OCI-M1 (cell line): ENCODE measurements around the gene CDH8.
"Not testable (repeated sequence)": the region's sequence is repeated elsewhere in the genome, so short reads cannot be mapped to it uniquely, and the experiment has no call there.

Source experiments
- DNase-seq: peaks from one replicate; lab custom pipeline; 2025; lab: John Stamatoyannopoulos, UW

CDH8 gene

GRCh38 chr16:61780161-61780560 lies 256.1 kb downstream of the CDH8 start:
- peak; percentile 34 for DNase-seq

GRCh38 chr16:61770301-61770700 lies 265.9 kb downstream of the CDH8 start:
- no peak for DNase-seq

GRCh38 chr16:61763991-61764390 lies 272.2 kb downstream of the CDH8 start:
- peak; percentile 9 for DNase-seq

- no peak for DNase-seq
Measured at GRCh38 chr16:61763013-61763412, 273.2 kb downstream of the CDH8 start.

GRCh38 chr16:61730997-61731396 lies 305.2 kb downstream of the CDH8 start:
- no peak for DNase-seq

- DNase-seq = no peak
Measured at GRCh38 chr16:61726701-61727100, 309.5 kb downstream of the CDH8 start.

GRCh38 chr16:61726125-61726524 lies 310.1 kb downstream of the CDH8 start:
- DNase-seq = no peak

GRCh38 chr16:61721544-61721943 lies 314.7 kb downstream of the CDH8 start:
- DNase-seq = no peak

- DNase-seq = no peak
Measured at GRCh38 chr16:61715393-61715792, 320.8 kb downstream of the CDH8 start.

GRCh38 chr16:61713787-61714186 lies 322.5 kb downstream of the CDH8 start:
- no peak for DNase-seq

GRCh38 chr16:61699640-61700039 lies 336.6 kb downstream of the CDH8 start:
- DNase-seq = not testable (repeated sequence)

GRCh38 chr16:61684541-61684940 lies 351.7 kb downstream of the CDH8 start:
- DNase-seq = no peak

- DNase-seq = no peak
Measured at GRCh38 chr16:61681673-61682072, 354.6 kb downstream of the CDH8 start.

- no peak for DNase-seq
Measured at GRCh38 chr16:61681124-61681523, 355.1 kb downstream of the CDH8 start.

- no peak for DNase-seq
Measured at GRCh38 chr16:61678182-61678581, 358.1 kb downstream of the CDH8 start.

GRCh38 chr16:61677776-61678175 lies 358.5 kb downstream of the CDH8 start:
- no peak for DNase-seq

- no peak for DNase-seq
Measured at GRCh38 chr16:61676740-61677139, 359.5 kb downstream of the CDH8 start.

GRCh38 chr16:61671161-61671560 lies 365.1 kb downstream of the CDH8 start:
- no peak for DNase-seq

GRCh38 chr16:61665512-61665911 lies 370.7 kb downstream of the CDH8 start:
- no peak for DNase-seq

GRCh38 chr16:61659936-61660335 lies 376.3 kb downstream of the CDH8 start:
- DNase-seq = no peak

- DNase-seq = peak; percentile 6
Measured at GRCh38 chr16:61654962-61655361, 381.3 kb downstream of the CDH8 start.

GRCh38 chr16:61653544-61653943 lies 382.7 kb downstream of the CDH8 start:
- no peak for DNase-seq

GRCh38 chr16:61645561-61645960 lies 390.7 kb downstream of the CDH8 start:
- DNase-seq = no peak

GRCh38 chr16:61644736-61645135 lies 391.5 kb downstream of the CDH8 start:
- no peak for DNase-seq

- no peak for DNase-seq
Measured at GRCh38 chr16:61617219-61617783, 418.9 kb downstream of the CDH8 start.
